GM10847 (cell line): ENCODE measurements around the gene COTL1.

ENCODE experiments used
- POLR2A ChIP-seq: IDR thresholded peaks from 2 replicates; pipeline ENCODE4 v1.6.1; 2011; ENCODE audit not compliant: insufficient read length; ENCODE audit errors: extremely low read depth

Gene COTL1

GRCh38 chr16:84650062-84650991 lies 32.4 kb upstream of the COTL1 start:
- TF ChIP-seq POLR2A = no peak

GRCh38 chr16:84649511-84649861 lies 31.6 kb upstream of the COTL1 start:
- no peak for TF ChIP-seq POLR2A

GRCh38 chr16:84648595-84649510 lies 31.0 kb upstream of the COTL1 start:
- no peak for TF ChIP-seq POLR2A

GRCh38 chr16:84647828-84648594 lies 30.1 kb upstream of the COTL1 start, which contains the start of gene KLHL36:
Gene KLHL36, plus strand, starts transcription at chr16:84648511. Its CDS starts 2,357 bp downstream, at chr16:84650868.
- TF ChIP-seq POLR2A = peak; percentile 39

- no peak for TF ChIP-seq POLR2A
Observed at GRCh38 chr16:84643674-84644073, 25.8 kb upstream of the COTL1 start.

GRCh38 chr16:84643180-84643583 lies 25.3 kb upstream of the COTL1 start:
- no peak for TF ChIP-seq POLR2A

GRCh38 chr16:84641643-84642358 lies 23.9 kb upstream of the COTL1 start:
- no peak for TF ChIP-seq POLR2A

- TF ChIP-seq POLR2A = no peak
Observed at GRCh38 chr16:84640145-84640544, 22.3 kb upstream of the COTL1 start.

GRCh38 chr16:84638231-84638806 lies 20.4 kb upstream of the COTL1 start:
- TF ChIP-seq POLR2A = no peak

- TF ChIP-seq POLR2A = no peak
Observed at GRCh38 chr16:84637709-84638108, 19.8 kb upstream of the COTL1 start.

- TF ChIP-seq POLR2A = no peak
Observed at GRCh38 chr16:84635702-84636101, 17.8 kb upstream of the COTL1 start.

- no peak for TF ChIP-seq POLR2A
Observed at GRCh38 chr16:84633622-84634021, 15.7 kb upstream of the COTL1 start.

- no peak for TF ChIP-seq POLR2A
Observed at GRCh38 chr16:84631886-84632285, 14.0 kb upstream of the COTL1 start.

GRCh38 chr16:84631153-84631466 lies 13.2 kb upstream of the COTL1 start:
- TF ChIP-seq POLR2A = no peak
